T-cell (primary cell): ENCODE data around the gene ACACB. TPM values are rescaled to one million over a fixed set of nuclear protein-coding genes. Genes with fewer than 3 reads are reported as not detected.

Source experiments
- ATAC-seq, 4 experiments: fragments of 200-7000 bp in 3 of 4; fragments of 150-1000 bp in 1 of 4; cut with Tn5 transposase; replicated peaks in 1 of 4; 1 replicate in 3 of 4; 2 replicates in 1 of 4; pipeline ENCODE4 v1.10.0; 2021; ENCODE audit warnings: moderate library complexity in 3 of 4, mild to moderate bottlenecking in 2 of 4, moderate number of reproducible peaks in 1 of 4
- CTCF ChIA-PET, 2 donors: fragments of 300-600 bp; sonication (Branson Sonifier 250); formaldehyde crosslinking; loops; one replicate each; lab custom pipeline; 2022; ENCODE audit warnings: antibody characterized with exemption in 2 of 2; lab: Charles Lee
- POLR2A ChIA-PET, 2 donors: fragments of 300-600 bp; sonication (Branson Sonifier 250); formaldehyde crosslinking; loops; one replicate each; lab custom pipeline; 2022; ENCODE audit warnings: antibody characterized with exemption in 2 of 2; lab: Charles Lee
- DNase-seq, 35 experiments: peaks; one replicate each; pipeline versions ENCODE4 v3.0.0 to v3.0.0-alpha.2; 2013 to 2023
- H3K27ac ChIP-seq: one replicate; pipeline ENCODE4 v1.5.1; 2013; ENCODE audit warnings: low read length
- H3K27me3 ChIP-seq, 2 experiments: replicated peaks in 1 of 2; 1 replicate in 1 of 2; 2 replicates in 1 of 2; pipeline versions ENCODE4 v1.6.1 to v1.7.0; 2013; ENCODE audit warnings: low read length in 1 of 2, mixed read lengths in 1 of 2; ENCODE audit not compliant: control insufficient read depth in 2 of 2, insufficient read depth in 2 of 2; ENCODE audit errors: extremely low read depth in 1 of 2
- H3K36me3 ChIP-seq, 2 donors: 1 replicate in 1 of 2; 2 replicates in 1 of 2; pipeline versions ENCODE4 v1.6.1 to v1.7.0; 2013; ENCODE audit warnings: low read length in 1 of 2; ENCODE audit not compliant: control insufficient read depth in 2 of 2, insufficient read depth in 1 of 2; ENCODE audit errors: extremely low read depth in 1 of 2
- H3K4me1 ChIP-seq, 2 experiments: 1 replicate in 1 of 2; 2 replicates in 1 of 2; pipeline versions ENCODE4 v1.6.1 to v1.7.0; 2013; ENCODE audit warnings: low read length in 2 of 2, mixed read lengths in 1 of 2; ENCODE audit not compliant: insufficient read depth in 2 of 2, control insufficient read depth in 1 of 2; ENCODE audit errors: extremely low read depth in 1 of 2
- H3K4me3 ChIP-seq, 2 donors: 1 replicate in 1 of 2; 2 replicates in 1 of 2; pipeline versions ENCODE4 v1.5.1 to v1.7.0; 2013; ENCODE audit warnings: mild to moderate bottlenecking in 2 of 2, low read length in 1 of 2, moderate library complexity in 1 of 2; ENCODE audit not compliant: control insufficient read depth in 1 of 2; ENCODE audit errors: extremely low read depth in 1 of 2
- H3K9me3 ChIP-seq: 2 replicates; pipeline ENCODE4 v1.7.0; 2013
- H3K27ac Mint-ChIP-seq, 2 donors: one replicate each; pipeline ENCODE4 v1.8.0; 2020 to 2021; ENCODE audit warnings: mild to moderate bottlenecking in 2 of 2, mixed read lengths in 2 of 2
- H3K27me3 Mint-ChIP-seq, 2 donors: one replicate each; pipeline ENCODE4 v1.8.0; 2021 to 2022; ENCODE audit warnings: mixed read lengths in 2 of 2
- H3K36me3 Mint-ChIP-seq: one replicate; pipeline ENCODE4 v1.8.0; 2021; ENCODE audit warnings: mixed read lengths
- H3K4me1 Mint-ChIP-seq, 3 donors: one replicate each; pipeline ENCODE4 v1.8.0; 2020 to 2022; ENCODE audit warnings: mixed read lengths in 3 of 3, mild to moderate bottlenecking in 1 of 3
- H3K4me3 Mint-ChIP-seq, 3 donors: one replicate each; pipeline ENCODE4 v1.8.0; 2020 to 2022; ENCODE audit warnings: mild to moderate bottlenecking in 3 of 3, mixed read lengths in 3 of 3, moderate library complexity in 3 of 3
- H3K9me3 Mint-ChIP-seq, 3 donors: one replicate each; pipeline ENCODE4 v1.8.0; 2020 to 2022; ENCODE audit warnings: mixed read lengths in 3 of 3
- WGBS: methylation state at CpG from one replicate; pipeline ENCODE4 v1.1.5; 2013; ENCODE audit warnings: missing lambda C conversion rate; ENCODE audit not compliant: insufficient coverage; 5-methylcytosine and 5-hydroxymethylcytosine counted together
- total RNA-seq, 35 experiments: library from RNA in 6 of 35; stranded (reverse) in 6 of 35; fragments of 120-200 nt in 1 of 35; gene quantifications; one replicate each; pipeline versions ENCODE4 v1.2.1 to v1.2.4 and lab custom pipeline; 2013 to 2026

Gene ACACB
- total RNA-seq, 5 donors from 2014 or later (not counting 1 experiment from before 2014, with no cell fraction given): 24.8 to 34.1 (median 32.1) TPM

DNA sequence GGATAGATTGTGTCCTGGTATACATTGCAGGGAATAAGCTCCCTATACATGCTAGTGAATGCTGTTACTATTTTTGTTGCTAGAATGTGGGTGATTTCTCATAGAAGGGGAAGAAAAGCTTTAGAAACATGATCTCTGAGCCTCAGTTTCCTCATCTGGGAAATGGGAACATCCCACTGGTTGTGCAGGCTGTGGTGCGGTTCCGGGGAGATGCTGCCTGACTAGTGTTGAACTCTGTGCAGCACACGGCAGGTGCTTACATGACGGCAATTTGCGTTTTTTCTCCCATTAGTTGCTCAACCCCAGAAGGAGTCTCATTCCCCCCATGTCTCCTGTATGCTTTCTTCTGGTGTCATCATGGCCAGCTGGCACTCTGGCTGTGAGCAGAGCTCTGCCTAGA, 159.8 kb downstream of the ACACB start:
- CTCF ChIA-PET: no interaction called here
- no peak for ATAC-seq

DNA sequence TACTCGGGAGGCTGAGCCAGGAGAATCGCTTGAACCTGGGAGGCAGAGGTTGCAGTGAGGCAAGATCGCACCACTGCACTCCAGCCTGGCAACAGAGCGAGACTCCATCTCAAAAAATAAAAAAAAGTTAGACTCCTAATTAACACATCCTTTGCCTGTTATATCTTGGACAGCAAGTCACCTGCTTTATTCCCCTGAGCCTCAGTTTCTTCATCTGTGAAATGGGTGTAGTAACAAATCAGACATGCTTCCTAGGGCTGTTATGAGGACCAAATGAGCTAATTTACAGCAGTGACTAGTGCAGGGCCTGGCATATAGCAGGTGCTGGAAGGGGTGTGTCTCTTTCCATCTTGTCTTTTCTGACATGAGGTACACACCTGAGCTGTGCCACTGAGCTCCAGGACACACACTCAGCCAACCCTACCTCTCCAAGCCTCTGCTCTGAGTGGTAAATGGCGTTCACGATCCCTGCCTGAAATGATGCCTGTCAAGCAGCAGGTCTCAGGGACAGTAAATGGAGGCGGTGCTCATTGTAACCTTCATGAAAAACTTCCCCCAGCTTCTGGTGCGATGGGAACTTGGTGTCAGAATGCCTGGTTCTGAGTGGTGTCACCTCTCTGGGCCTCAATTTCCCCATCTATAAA, 161.0 kb downstream of the ACACB start:
- Mint-ChIP-seq H3K36me3 (no peaks in the 10 kb centered on the region), H3K9me3 (no peaks in the 10 kb centered on the region), H3K27ac (no peak overlapping the region), H3K4me3 (no peak overlapping the region), H3K27me3 (peaks cover 7 to 12% of the 10 kb centered on the region in 2 donors), H3K4me1 (peaks cover 0 to 4% (median 1%) of the 10 kb centered on the region in 3 donors)
- H3K27me3 ChIP-seq: peaks cover 0 to 21% of the 10 kb centered on the region in 2 experiments
- H3K36me3 ChIP-seq: no peaks in the 10 kb centered on the region
- ChIA-PET CTCF (no interaction called here), POLR2A (no interaction called here)
- no peaks in the 10 kb centered on the region for H3K4me1 ChIP-seq
- H3K27ac ChIP-seq: no peak overlapping the region
- ATAC-seq (no peak), DNase-seq (no peak)
- 94% methylated on average over 2 of the region's 8 CpGs for WGBS
- H3K9me3 ChIP-seq: no peaks in the 10 kb centered on the region
- H3K4me3 ChIP-seq: no peak overlapping the region

More for the DNA sequence above, 159.8 kb downstream of the ACACB start:
- WGBS: 97% methylated on average over 5 of the region's 5 CpGs
- Mint-ChIP-seq H3K9me3 (no peaks in the 10 kb centered on the region), H3K4me1 (peaks cover 0 to 4% (median 1%) of the 10 kb centered on the region in 3 donors), H3K27me3 (peaks cover 7 to 12% of the 10 kb centered on the region in 2 donors), H3K27ac (no peak overlapping the region), H3K36me3 (no peaks in the 10 kb centered on the region), H3K4me3 (no peak overlapping the region)
- no peaks in the 10 kb centered on the region for H3K4me1 ChIP-seq
- no peak for DNase-seq
- POLR2A ChIA-PET: no interaction called here
- no peaks in the 10 kb centered on the region for H3K9me3 ChIP-seq
- peaks cover 0 to 21% of the 10 kb centered on the region in 2 experiments for H3K27me3 ChIP-seq
- no peak overlapping the region for H3K27ac ChIP-seq
- H3K36me3 ChIP-seq: no peaks in the 10 kb centered on the region
- H3K4me3 ChIP-seq: no peak overlapping the region

DNA sequence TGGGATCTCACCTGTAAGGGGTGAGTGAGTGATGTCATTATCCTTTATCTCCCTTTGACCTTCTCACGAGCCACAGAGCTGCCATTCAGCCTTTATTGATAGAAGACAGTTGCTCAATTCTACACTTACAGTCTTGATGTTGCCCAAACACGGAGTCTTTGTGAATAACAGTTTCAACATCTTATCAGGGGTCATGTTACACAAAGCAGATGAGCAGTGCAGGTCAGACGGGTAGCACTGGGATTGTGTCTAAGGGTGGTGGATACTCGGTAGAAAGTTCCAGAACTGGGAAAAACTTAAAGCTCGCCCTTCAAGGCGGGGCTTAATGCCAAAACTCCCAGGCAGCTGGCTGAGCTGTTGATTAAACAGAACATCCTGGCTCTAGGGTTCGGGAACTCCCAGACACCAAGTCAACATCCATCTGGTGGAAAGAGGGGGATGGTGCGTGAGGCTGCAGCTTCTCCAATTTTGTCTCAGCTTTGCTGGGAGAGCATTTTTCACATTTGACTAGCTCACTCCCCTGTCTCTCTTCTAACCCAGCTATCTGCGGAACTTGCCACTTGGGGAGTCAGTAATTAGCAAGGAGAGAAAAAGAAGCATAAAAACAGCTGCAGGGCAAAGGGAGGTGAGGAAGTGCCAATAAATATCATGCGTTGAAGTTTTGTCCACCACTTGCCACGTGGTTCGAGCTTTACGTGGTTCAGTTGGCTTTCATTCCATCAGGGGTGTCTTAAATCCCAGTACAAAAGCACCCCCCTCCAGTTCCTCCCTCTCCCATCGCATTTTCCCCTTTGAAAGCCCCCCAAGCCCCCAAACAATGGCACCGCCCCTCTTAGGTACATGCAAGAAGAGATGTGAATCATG, 161.7 kb downstream of the ACACB start:
- POLR2A ChIA-PET: no interaction called here
- DNase-seq: no peak
- WGBS: 78% methylated on average over 7 of the region's 15 CpGs

DNA sequence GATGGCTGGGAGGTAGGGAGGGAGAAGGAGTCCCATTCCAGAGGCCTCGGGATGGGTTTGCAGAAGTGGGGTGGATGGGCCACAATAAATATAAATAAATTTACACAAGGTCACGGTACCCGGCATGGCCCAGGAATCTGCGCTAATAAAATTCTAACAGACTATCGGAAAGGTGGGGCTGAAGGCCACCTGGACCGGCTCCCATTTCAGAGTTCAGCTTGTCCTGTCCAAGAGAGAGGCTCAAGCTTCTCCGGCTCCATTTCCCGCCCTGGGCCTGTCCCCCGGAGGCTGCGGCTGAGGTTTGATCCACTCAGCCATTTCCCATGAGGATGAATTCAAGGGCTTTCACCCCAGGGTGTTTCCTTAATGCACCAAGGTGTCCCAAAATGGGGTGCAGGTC, 162.5 kb downstream of the ACACB start:
- Mint-ChIP-seq H3K4me3 (no peak overlapping the region), H3K4me1 (peaks cover 0 to 4% (median 1%) of the 10 kb centered on the region in 3 donors), H3K36me3 (no peaks in the 10 kb centered on the region), H3K27me3 (peaks cover 2 to 3% of the 10 kb centered on the region in 2 donors), H3K27ac (no peak overlapping the region), H3K9me3 (no peaks in the 10 kb centered on the region)
- WGBS: 98% methylated on average over 9 of the region's 10 CpGs
- Histone ChIP-seq H3K4me3 (no peak overlapping the region), H3K4me1 (no peaks in the 10 kb centered on the region), H3K27me3 (peaks cover 0 to 15% of the 10 kb centered on the region in 2 experiments), H3K9me3 (no peaks in the 10 kb centered on the region), H3K36me3 (no peaks in the 10 kb centered on the region), H3K27ac (no peak overlapping the region)
- ATAC-seq: no peak
- DNase-seq: no peak
- ChIA-PET POLR2A (no interaction called here), CTCF (interaction anchor here in 1 of 2 donors (0.6 kb wide), 1 partner anchor 333 kb away, joined by 3 read pairs; no protein-coding TSS in a partner anchor)

More for the DNA sequence above, 161.7 kb downstream of the ACACB start:
- H3K27ac Mint-ChIP-seq: no peak overlapping the region
- Histone ChIP-seq H3K27ac (no peak overlapping the region), H3K9me3 (no peaks in the 10 kb centered on the region), H3K4me3 (no peak overlapping the region), H3K36me3 (no peaks in the 10 kb centered on the region), H3K4me1 (no peaks in the 10 kb centered on the region), H3K27me3 (peaks cover 0 to 21% of the 10 kb centered on the region in 2 experiments)
- CTCF ChIA-PET: no interaction called here
- H3K4me3 Mint-ChIP-seq: no peak overlapping the region
- no peak for ATAC-seq
- H3K27me3 Mint-ChIP-seq: peaks cover 6 to 9% of the 10 kb centered on the region in 2 donors
- no peaks in the 10 kb centered on the region for H3K9me3 Mint-ChIP-seq
- peaks cover 0 to 4% (median 1%) of the 10 kb centered on the region in 3 donors for H3K4me1 Mint-ChIP-seq
- no peaks in the 10 kb centered on the region for H3K36me3 Mint-ChIP-seq

DNA sequence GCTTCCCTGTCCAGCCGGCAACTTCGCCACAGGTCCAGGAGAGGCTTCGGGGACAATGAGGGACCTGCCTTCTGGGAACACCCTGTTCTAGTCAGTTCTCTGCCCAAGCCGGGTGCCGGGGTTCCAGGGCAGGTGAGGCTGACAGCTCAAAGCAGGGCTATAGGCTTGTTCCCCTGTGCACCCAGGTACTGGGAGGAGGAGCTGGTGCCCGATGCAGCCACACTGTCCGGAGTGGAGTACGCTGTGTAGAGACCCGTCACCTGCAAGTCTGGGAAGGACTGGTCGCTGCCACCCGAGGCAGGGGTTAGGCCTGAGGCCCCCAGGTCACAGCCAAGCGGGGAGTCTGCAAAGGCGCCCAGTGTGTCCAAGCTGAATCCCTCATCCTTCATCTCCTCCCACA, 163.1 kb downstream of the ACACB start:
- Mint-ChIP-seq H3K4me3 (no peak overlapping the region), H3K36me3 (no peaks in the 10 kb centered on the region), H3K27ac (no peak overlapping the region), H3K27me3 (peaks cover 2 to 3% of the 10 kb centered on the region in 2 donors), H3K4me1 (peaks cover 0 to 4% (median 1%) of the 10 kb centered on the region in 3 donors), H3K9me3 (no peaks in the 10 kb centered on the region)
- H3K27ac ChIP-seq: no peak overlapping the region
- H3K36me3 ChIP-seq: no peaks in the 10 kb centered on the region
- peaks cover 0 to 11% of the 10 kb centered on the region in 2 experiments for H3K27me3 ChIP-seq
- ChIA-PET POLR2A (no interaction called here), CTCF (interaction anchor here in 1 of 2 donors (0.6 kb wide), 1 partner anchor 332 kb away, joined by 3 read pairs; no protein-coding TSS in a partner anchor)
- 90% methylated on average over 8 of the region's 13 CpGs for WGBS
- no peaks in the 10 kb centered on the region for H3K9me3 ChIP-seq
- H3K4me1 ChIP-seq: no peaks in the 10 kb centered on the region
- DNase-seq (no peak), ATAC-seq (no peak)
- no peak overlapping the region for H3K4me3 ChIP-seq

DNA sequence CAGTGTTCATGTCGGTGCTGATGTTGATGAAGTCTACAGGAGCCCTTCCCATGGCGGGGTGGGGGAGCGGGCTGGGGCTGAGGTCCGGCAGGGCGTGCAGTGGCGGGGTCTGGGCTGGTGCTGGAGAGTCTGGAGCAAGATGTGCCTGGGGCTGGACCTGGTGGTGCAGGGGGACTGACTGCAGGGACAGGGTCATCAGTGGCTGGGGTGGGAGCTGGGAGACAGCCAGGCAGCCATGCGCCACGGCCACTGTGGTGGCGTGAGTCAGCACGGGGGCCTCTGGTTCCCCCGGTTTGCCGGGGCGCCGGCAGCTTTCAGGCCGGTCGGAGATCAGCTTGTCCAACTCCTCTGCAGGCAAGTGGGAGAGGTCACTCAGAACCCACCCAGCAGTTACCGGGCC, 165.1 kb downstream of the ACACB start:
- no peak for ATAC-seq

More for the DNA sequence above, 165.1 kb downstream of the ACACB start:
- CTCF ChIA-PET: no interaction called here
- 89% methylated on average over 12 of the region's 17 CpGs for WGBS
- Mint-ChIP-seq H3K27ac (no peak overlapping the region), H3K27me3 (peaks cover 0 to 6% of the 10 kb centered on the region in 2 donors), H3K9me3 (peaks cover 0 to 6% (median 0%) of the 10 kb centered on the region in 3 donors), H3K36me3 (no peaks in the 10 kb centered on the region), H3K4me1 (peaks cover 0 to 4% (median 1%) of the 10 kb centered on the region in 3 donors), H3K4me3 (no peak overlapping the region)
- H3K36me3 ChIP-seq: no peaks in the 10 kb centered on the region
- H3K27me3 ChIP-seq: peaks cover 0 to 8% of the 10 kb centered on the region in 2 experiments
- H3K4me1 ChIP-seq: no peaks in the 10 kb centered on the region
- no peak overlapping the region for H3K27ac ChIP-seq
- no peak for DNase-seq
- POLR2A ChIA-PET: no interaction called here
- H3K9me3 ChIP-seq: no peaks in the 10 kb centered on the region
- no peak overlapping the region for H3K4me3 ChIP-seq
